ENCODE data around the gene RNASET2. TPM values are rescaled to one million over a fixed set of nuclear protein-coding genes. Genes with fewer than 3 reads are reported as not detected.

The RNASET2 gene
- total and polyA plus RNA-seq, 10 of the 15 experiments (the other 5 are each of a cell fraction or from before 2014, with no cell fraction given) = 5.5 to 225 (median 50.2) TPM

DNA sequence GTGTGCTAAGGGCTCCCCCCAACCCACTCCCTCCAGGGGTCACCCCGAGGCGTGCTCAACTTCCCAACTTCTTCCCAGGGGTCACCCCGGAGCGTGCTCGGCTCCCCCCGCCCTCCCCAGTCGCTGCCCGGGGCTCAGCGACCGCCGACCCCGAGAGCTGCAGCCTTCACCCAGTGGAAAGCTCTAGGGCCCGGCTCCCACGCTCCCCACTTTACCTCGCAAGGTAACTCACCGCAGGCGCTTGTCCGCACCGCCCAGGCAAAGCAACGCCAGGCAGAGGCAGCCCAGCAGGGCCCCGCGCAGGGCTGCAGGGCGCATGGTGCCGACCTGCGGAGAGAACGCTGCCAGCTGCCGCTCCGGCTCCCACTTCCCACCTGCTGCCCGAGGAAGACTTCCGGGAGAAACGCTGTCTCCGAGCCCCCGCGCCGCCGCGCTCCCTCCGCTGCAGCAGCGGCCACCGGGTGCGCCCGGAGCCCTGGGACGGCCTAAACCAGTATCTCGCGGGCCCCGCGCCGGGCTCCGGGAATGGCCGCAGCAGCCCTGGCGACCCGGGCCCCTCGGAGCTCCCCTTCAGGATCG lies 396 bp downstream of the RNASET2 start (continued):
- TF ChIP-seq, protein P1, sequence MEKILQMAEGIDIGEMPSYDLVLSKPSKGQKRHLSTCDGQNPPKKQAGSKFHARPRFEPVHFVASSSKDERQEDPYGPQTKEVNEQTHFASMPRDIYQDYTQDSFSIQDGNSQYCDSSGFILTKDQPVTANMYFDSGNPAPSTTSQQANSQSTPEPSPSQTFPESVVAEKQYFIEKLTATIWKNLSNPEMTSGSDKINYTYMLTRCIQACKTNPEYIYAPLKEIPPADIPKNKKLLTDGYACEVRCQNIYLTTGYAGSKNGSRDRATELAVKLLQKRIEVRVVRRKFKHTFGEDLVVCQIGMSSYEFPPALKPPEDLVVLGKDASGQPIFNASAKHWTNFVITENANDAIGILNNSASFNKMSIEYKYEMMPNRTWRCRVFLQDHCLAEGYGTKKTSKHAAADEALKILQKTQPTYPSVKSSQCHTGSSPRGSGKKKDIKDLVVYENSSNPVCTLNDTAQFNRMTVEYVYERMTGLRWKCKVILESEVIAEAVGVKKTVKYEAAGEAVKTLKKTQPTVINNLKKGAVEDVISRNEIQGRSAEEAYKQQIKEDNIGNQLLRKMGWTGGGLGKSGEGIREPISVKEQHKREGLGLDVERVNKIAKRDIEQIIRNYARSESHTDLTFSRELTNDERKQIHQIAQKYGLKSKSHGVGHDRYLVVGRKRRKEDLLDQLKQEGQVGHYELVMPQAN (conservative IDR thresholded peaks at IDR 0.05) = peak; percentile 84
- TF ChIP-seq SMAD5 (IDR thresholded peaks at IDR 0.05; ENCODE audit: low read depth) (no peak), GATAD2B (conservative IDR thresholded peaks at IDR 0.05; ENCODE audit: low read depth) (peak; percentile 44; the same call in 1 of the 2 replicates)
- TF ChIP-seq, protein P2, sequence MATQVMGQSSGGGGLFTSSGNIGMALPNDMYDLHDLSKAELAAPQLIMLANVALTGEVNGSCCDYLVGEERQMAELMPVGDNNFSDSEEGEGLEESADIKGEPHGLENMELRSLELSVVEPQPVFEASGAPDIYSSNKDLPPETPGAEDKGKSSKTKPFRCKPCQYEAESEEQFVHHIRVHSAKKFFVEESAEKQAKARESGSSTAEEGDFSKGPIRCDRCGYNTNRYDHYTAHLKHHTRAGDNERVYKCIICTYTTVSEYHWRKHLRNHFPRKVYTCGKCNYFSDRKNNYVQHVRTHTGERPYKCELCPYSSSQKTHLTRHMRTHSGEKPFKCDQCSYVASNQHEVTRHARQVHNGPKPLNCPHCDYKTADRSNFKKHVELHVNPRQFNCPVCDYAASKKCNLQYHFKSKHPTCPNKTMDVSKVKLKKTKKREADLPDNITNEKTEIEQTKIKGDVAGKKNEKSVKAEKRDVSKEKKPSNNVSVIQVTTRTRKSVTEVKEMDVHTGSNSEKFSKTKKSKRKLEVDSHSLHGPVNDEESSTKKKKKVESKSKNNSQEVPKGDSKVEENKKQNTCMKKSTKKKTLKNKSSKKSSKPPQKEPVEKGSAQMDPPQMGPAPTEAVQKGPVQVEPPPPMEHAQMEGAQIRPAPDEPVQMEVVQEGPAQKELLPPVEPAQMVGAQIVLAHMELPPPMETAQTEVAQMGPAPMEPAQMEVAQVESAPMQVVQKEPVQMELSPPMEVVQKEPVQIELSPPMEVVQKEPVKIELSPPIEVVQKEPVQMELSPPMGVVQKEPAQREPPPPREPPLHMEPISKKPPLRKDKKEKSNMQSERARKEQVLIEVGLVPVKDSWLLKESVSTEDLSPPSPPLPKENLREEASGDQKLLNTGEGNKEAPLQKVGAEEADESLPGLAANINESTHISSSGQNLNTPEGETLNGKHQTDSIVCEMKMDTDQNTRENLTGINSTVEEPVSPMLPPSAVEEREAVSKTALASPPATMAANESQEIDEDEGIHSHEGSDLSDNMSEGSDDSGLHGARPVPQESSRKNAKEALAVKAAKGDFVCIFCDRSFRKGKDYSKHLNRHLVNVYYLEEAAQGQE (IDR thresholded peaks at IDR 0.05; ENCODE audit: low read depth, low read length) = no peak

All from GM12878 (cell line).